Activated CD4-positive, alpha-beta T cell treated with anti-CD3 and anti-CD28 coated beads, Interleukin-10, Interleukin-2, amounts not matched to agents 100 ng/mL and 50 ng/mL, durations not matched to agents 16 hours and 8 hours (primary cell): ENCODE results near the gene ADGB.
"Not testable (repeated sequence)": the region's sequence is repeated elsewhere in the genome, so short reads cannot be mapped to it uniquely, and the experiment has no call there.

Experiments
- DNase-seq: peaks from one replicate; pipeline ENCODE4 v3.0.0-alpha.2; 2020

Gene ADGB

GRCh38 chr6:146770275-146770964, 171.6 kb downstream of the ADGB start:
- no peak for DNase-seq

DNA sequence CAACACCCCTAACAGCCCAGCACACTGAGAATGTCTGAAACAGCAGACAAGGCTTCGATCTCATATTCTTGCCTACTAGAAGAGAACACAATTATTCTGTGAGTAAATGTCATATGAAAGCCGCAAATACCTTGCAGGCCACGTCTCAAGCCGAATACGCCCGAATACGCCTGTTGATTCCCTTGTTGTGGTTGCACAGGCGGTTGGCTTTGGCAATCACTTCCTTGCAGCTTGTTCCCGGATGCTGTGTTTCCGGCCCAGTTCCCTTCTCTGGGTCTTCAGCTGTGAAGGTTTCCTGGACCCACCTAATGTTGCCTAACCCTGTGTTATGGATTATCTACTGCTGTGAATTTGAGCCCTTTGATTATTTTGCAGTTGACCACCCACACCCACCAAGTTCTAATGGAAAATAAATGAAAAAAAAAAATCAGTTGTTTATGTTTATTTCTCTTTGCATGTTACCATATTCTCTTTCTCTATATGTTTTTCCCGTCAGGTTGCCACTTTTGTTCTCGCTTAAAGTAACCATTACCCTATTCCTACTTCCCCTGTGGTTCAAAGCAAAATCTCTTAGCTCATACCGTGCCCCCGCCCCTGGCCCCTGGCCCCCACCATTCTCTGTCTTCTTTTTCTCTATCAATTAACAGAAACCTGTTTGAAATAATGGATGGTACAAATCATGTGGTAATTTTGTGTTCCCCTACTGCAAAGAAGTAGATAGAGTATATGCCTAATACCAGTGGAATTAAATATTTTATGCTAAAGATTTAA, 172.4 kb downstream of the ADGB start:
- DNase-seq = peak; percentile 64

DNA sequence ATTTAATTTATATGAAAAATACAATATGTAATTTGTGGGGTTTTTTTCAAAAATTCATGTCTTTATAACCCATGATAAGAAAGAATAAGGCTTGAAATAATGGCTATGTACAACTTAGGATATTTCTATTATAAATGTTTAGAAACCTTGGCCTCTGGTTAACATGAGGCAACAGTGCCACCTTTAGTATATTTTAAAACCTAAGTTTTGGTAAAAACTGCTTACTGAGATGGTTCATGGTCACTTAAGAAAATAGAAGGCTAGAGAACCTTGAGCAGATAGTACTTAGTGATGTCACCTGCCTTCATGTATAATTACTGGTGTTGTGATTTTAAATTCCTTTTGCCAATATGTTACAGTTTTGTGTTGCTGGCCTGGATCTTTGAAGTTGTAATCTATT, 176.4 kb downstream of the ADGB start:
- DNase-seq = no peak

GRCh38 chr6:146781836-146782235, 183.1 kb downstream of the ADGB start:
- DNase-seq = no peak

GRCh38 chr6:146785001-146785585, 186.3 kb downstream of the ADGB start:
- DNase-seq = peak; percentile 63

DNA sequence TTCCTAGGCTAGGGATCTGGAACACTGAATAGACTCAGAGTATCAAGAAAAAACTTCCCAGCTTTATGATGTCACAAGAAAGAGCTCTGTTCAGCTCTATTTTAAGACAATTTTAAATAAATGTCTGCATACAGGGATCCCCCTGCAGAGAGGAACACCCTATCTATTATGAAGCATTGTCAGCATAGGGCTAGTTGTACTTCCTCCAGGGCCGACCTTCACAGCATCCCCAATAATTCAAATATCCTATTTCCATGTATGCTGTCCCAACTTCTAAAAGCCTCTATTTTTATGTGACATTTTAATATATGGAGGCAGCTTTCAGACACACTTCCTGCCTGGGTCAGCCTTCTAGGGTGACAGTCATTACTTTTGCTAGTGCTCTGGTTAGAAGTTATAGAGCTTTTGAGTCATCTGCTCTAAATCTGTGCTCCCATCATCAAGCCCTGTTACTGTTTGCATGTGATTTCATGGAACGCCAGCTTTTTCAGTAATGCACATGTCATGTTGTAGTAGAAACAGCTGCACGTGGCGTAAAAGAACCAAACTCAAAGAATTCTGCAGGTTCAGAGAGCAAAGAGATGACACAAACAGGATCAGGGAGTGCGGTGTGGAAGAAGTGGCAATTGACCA, 189.2 kb downstream of the ADGB start:
- DNase-seq = peak; percentile 13

DNA sequence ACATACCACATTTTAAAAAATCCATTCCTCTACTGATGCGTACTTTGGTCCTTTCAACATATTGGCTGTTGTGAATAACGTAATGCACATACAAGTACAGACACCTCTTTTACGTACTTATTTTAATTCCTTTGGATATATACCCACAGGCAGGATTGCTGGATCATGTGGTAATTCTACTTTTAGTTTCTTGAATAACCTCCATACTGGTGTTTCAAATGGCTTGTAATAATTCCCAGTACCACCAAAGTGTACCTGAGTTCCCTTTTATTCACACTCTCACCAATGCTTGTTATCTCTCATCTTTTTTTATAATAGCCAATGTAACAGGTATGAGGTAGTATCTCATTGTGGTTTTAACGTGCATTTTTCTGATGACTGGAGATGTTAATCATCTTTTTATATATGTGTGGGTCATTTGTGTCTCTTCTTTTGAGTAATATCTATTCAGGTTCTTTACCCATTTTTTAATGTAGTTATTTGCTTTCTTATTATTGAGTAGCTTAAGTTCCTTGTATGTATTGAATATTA, 191.9 kb downstream of the ADGB start:
- peak; percentile 8 for DNase-seq

DNA sequence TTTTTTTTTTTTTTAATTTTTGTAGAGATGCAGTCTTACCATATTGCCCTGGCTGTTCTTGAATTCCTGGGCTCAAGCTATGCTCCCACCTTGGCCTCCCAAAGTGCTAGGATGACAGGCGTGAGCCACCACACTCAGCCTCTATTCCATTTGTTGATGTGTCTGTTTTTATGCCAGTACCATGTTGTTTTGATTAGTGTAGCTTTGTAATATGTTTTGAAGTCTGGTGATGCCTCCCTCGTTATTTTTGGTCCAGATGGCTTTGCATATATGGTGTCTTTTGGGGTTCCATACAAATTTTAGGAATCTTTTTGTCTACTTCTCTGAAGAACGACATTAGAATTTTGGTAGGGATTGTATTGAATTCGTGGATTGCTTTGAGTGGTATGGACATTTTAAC, 193.2 kb downstream of the ADGB start:
- DNase-seq = no peak

DNA sequence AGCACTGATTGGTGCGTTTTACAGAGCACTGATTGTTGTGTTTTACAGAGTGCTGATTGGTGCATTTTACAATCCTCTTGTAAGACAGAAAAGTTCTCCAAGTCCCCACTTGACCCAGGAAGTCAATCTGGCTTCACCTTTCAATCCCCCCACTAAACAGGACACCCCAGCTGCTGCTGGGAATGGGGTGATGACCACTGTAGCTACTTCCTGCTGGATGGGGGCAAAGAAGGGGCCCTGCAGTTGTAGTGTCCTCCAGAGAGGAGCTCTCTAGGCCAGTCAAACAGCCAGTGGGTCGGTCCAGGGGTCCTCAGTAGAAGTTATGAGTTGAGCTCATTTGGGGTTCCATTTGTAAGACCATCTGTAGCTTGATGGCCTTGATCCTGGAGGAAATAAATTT, 194.4 kb downstream of the ADGB start:
- DNase-seq = not testable (repeated sequence)

DNA sequence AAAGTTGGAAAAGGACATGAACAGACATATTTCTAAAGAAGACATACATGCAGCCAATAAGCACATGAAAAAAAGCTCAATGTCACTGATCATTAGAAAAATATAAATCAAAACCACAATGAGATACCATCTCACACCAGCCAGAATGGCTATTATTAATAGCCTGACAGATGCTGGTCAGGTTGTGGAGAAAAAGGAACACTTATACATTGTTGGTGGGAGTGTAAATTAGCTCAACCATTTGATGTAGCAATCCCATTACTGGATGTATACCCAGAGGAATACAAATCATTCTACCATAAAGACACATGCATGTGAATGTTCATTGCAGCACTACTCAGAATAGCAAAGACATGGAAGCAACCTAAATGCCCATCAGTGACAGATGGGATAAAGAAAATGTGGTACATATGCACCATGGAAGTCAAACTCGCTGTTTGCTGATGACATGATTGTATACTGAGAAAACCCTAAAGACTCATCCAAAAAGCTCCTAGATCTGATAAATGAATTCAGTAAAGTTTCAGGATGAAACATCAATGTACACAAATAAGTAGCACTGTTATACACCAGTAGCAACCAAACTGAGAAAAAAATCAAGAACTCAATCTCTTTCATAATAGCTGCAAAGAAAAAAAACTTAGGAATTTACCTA, 196.8 kb downstream of the ADGB start:
- DNase-seq = peak; percentile 46

- DNase-seq = not testable (repeated sequence)
These were observed 204.4 kb downstream of the ADGB start for GRCh38 chr6:146803167-146803566.

GRCh38 chr6:146803601-146804000, 204.8 kb downstream of the ADGB start:
- DNase-seq = no peak

DNA sequence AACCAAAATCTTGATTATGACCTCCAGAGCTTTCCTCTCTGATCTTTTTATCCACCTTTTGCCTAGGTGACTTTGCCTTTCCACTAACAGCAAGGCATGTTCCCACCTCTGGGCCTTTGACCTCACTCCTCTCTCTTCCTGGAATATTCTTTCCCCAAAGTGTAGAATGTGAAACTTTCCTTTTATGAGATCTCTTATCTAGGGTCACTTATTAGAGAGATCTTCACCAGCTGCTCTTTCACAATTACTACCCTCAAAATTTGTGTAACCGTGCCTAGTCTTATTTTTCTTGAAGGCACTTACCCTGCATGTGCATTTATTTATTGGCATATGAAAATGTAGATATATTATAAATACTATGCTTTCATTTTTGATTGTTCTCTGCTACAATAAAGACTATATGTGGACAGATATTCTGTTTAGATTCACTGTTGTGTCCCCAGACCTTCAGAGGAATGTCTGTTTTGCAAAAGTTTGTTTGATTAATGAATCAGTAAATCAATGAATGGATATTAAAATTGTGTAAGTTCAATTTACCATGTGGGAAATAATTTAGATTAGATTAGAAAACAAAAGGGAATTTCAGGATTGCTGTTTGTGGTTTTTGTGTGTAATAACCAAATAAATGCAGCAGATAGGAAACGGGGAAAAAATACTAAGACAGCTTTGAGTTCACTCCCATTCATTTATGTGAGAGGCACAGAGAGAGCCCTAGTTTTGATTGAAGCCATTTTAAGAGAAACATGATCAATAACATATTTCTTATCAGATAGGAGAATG, 207.0 kb downstream of the ADGB start:
- no peak for DNase-seq

DNA sequence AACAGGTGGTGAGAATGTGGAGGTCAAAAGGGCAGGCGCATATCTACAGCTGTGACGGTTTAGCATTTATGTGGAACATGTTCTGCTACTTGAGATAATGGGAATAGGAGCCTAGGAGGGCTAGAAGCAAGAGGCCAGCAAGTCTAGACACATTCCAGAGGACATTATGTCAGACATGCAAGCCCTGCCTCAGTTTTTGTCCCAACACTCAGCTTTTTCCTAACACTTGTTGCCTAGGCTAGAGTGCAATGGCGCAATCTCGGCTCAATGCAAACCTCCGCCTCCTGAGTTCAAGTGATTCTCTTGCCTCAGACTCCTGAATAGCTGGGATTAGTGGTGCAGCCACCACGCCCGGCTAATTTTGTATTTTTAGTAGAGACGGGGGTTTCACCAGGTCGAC, 210.2 kb downstream of the ADGB start:
- DNase-seq = not testable (repeated sequence)

- not testable (repeated sequence) for DNase-seq
These were observed 214.1 kb downstream of the ADGB start for GRCh38 chr6:146812811-146813321.

DNA sequence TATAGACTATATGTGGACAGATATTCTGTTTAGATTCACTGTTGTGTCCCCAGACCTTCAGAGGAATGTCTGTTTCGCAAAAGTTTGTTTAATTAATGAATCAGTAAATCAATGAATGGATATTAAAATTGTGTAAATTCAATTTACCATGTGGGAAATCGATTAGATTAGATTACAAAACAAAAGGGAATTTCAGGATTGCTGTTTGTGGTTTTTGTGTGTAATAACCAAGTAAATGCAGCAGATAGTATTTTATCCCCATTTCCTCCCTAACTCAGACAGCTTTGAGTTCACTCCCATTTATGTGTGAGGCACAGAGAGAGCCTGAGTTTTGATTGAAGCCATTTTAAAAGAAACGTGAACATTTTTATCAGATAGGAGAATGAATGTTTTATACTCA, 214.8 kb downstream of the ADGB start:
- no peak for DNase-seq

- no peak for DNase-seq
These were observed 215.5 kb downstream of the ADGB start for GRCh38 chr6:146814148-146814750.

DNA sequence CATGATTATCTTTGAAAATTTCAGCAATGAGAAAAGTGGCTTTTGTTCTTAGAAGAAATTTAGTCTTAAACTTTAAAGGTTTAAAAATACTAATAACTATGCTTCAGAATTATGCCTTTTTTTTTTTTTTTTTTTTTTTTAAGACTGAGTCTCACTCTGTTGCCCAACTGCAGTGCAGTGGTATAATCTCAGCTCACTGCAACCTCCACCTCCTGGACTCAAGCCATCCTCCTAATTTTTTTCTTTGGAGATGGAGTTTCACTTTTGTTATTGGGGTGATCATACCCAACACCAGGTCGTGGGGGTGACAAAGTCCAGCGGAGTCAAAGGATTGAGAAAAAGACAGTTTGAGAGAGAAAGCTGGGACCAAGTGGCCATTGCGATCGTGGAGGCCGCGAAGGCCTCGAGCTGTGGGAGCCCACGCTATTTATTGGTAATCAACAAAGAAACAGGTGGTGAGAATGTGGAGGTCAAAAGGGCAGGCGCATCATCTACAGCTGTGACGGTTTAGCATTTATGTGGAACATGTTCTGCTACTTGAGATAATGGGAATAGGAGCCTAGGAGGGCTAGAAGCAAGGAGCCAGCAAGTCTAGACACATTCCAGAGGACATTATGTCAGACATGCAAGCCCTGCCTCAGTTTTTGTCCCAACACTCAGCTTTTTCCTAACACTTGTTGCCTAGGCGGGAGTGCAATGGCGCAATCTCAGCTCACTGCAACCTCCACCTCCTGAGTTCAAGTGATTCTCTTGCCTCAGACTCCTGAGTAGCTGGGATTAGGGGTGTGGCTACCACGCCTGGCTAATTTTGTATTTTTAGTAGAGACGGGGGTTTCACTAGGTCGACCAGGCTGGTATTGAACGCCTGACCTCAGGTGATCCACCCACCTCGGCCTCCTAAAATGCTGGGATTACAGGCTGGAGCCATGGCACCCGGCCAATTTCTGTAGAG, 217.0 kb downstream of the ADGB start:
- DNase-seq = not testable (repeated sequence)

GRCh38 chr6:146819596-146820320, 221.0 kb downstream of the ADGB start:
- no peak for DNase-seq
